SH-SY5Y (cell line): ENCODE data around the gene AKAP6.

Experiments used
- GATA2 ChIP-seq: IDR thresholded peaks from 2 replicates; pipeline ENCODE4 v1.6.1; 2011; ENCODE audit warnings: mild to moderate bottlenecking, low read depth, low read length
- GATA3 ChIP-seq: IDR thresholded peaks from 2 replicates; pipeline ENCODE4 v1.6.1; 2011; ENCODE audit warnings: low read depth, mild to moderate bottlenecking, low read length, moderate library complexity

Gene AKAP6

GRCh38 chr14:32576977-32577376, 247.9 kb downstream of the AKAP6 start:
- TF ChIP-seq GATA3: no peak

DNA sequence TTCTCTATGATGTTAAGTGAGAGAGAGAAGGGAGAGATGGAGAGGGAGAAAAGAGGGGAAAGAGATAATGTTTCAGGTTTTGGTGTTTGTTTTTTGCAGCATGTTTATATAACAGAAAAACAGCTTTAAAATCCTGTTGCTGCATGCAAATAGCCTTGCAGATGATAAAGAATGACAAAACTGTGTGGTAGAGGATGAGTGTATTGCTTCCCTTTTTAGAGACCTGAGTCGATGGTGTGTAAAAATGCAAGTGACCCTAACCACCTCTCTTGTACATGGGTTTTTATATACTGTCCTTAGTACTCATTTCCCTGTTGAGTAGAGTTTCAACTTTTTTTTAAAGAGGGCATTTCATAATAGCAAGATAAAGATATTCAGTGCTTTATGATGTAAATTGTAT, 249.1 kb downstream of the AKAP6 start:
- TF ChIP-seq GATA3 (no peak), GATA2 (no peak)

DNA sequence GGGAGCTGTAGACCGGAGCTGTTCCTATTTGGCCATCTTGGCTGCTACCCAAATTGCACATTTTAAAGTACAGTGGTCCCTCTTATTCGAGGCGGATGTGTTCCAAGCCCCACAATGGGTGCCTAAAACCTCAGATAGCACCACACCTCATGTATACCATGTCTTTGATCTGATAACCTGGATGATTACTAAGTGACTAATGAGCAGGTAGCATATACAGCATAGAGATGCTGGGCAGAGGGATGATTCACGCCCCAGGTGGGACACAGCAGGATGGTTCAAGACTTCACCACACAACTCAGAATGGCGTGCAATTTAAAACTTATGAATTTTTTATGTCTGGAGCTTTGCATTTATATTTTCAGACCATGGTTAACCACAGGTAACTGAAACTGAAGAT, 255.0 kb downstream of the AKAP6 start:
- no peak for TF ChIP-seq GATA3

DNA sequence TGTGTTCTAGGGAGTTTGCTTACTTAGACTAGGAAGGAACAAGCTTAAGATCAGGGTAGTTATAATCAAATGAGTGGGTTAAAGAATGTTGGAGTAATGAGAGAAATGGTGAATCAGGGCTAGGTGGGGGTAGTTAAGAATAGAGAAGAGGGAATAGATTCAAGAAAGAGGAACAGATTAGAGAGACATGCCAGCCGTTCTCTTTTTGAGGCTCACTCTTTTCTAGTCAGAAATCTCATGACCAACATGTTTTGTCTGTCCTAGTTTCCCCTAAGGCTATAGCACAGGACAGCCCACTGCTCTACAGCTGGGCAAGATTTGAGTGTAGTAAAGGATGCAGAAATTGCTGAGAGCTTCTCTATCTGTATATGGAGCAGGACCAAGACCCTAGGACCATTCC, 258.4 kb downstream of the AKAP6 start:
- TF ChIP-seq GATA3 (no peak), GATA2 (no peak)

DNA sequence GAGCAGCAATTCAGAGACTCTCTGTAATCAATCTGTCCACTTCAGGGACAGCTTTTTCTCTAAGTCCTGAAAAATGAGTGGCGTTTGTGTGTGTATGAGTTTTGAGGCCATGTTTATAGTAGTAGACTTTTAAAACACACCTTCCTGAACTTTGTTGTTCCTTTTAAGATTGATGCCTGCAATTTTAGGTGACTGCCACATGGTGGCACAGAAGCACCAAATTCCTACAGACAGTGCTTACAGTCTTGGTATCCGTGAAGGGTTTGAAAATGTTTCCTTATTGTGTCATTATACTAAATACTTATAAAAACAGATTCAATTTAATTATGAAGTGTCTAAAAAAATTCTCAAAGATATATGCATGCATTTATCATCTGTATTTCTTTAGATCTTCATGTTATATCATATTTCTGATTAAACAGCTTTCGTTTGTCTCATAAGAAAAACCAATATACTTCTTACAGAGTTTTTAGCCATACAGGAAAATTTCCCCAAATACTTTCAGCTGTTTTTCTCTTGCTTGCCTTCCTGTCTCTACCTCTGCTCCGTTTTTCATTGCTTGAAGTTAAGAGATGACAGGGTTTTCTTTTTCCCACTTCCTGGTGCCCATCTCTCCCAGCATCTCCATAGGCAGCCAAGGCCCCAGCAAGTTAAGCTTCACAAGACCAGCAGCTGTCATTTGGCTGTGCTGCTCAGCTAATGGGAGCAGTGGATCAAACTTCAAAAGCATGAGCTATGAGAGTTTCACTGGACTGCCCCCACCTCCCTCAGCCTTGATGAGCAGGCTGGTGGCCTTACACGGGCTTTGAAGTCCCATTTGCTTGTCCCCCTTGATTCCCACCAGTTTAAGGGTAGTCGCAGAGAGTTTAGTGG, 259.6 kb downstream of the AKAP6 start:
- no peak for TF ChIP-seq GATA3
- TF ChIP-seq GATA2: no peak

DNA sequence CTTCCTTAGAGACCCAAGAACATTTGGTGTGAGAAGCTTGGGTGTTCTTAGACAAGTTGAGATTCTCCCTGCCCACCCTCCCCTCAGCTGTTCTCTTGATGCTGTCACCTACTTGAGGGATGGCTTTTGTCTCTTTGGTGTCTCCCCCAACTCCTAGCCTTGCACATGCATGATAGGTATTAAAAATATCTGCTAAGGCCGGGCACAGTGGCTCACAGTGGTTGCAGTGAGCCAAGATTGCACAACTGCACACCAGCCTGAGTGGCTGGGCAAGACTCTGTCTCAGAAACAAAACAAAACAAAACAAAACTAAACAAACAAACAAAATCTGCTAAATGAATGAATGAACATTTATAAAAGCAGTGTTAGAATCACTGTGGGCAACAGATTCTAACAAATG, 261.1 kb downstream of the AKAP6 start:
- TF ChIP-seq GATA2: no peak
- no peak for TF ChIP-seq GATA3

DNA sequence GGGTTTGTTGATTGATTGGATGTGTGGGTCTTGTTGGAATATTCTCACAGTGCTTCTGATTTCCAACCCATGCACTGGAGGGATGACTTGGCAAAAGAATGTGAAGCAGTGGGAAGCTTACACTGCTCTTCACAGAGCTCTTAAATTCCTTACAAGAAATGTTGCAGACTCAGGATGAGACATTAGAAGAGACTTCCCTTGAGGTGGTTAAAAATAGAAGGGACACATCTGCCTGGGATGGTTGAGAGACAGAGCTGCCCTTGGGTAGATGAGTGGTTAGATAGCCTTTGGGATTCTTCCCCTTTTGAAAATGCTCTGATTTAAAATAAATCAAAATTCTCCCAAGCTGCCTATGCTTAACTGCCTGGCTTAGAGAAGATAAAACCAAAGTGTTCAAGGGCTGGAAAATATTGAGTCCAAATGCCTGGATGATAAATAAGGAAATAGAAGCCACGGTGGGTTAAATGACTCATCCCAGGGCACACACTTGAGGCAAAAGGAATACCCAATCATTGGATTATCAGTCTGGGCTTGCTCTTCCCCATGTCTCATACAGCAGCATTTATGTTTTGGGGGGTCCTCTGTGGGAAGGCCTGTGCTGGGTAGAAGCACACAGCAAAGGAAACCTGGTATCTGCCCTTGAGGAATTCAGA, 264.3 kb downstream of the AKAP6 start:
- TF ChIP-seq GATA3: no peak

DNA sequence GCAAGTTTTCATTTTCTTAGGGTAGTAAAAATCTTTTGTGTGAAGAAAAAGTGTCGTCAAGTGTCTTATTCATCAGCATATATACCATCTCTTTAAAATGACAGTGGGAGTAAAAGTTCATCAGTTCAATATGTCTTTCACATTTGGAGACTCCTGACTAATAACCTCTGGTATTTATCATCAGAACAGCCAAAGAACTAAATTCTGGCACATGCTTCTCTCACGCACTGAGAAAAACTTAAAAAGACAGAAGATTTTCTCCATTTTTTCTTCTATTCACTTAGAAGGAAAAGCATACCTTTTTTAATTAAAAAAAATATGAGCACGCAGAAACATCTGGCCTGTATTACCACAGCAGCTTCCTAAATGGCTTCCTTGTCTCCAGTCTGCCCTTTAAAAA, 265.7 kb downstream of the AKAP6 start:
- TF ChIP-seq GATA3 (no peak), GATA2 (no peak)

- TF ChIP-seq GATA2 (no peak), GATA3 (no peak)
Observed at GRCh38 chr14:32595497-32595896, 266.4 kb downstream of the AKAP6 start.

GRCh38 chr14:32596390-32596789, 267.3 kb downstream of the AKAP6 start:
- TF ChIP-seq GATA2 (no peak), GATA3 (no peak)

GRCh38 chr14:32597771-32598170, 268.7 kb downstream of the AKAP6 start:
- TF ChIP-seq GATA3: no peak

DNA sequence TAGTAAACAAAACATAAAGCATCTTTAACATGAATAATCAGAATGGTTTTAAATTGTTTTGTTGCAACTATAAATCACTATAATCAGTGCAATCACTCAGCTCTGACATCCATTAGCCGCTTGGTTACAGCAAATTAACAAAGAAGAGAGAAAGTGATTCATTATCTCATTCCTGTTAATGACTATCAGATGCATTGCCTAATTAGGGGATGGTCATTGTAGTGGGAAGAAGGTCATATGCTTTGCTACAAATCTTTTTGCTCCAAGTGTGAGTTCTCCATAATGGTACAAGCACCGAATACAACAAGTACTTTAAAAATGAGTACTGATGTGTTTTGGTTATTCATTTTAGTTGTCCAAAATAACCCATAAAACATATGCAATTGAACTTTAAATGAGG, 272.0 kb downstream of the AKAP6 start:
- no peak for TF ChIP-seq GATA2

DNA sequence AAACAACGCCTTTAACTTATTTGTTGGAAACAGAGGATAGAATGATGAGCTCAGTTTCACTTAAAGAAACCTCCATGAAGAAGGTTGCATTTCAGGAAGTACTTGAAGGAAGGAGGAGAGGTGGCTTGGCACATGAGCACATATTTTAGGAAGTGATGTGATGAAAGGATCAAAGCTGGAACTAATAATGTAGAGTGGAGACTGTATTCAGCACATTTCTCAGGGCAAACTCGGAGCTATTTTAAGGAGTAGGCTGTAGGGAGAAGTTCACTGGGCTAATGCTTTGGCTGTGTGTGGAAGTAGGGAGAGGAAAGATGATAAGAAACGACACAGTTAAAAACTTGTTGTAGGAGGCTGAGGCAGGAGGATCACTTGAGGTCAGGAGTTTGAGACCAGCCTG, 272.8 kb downstream of the AKAP6 start:
- TF ChIP-seq GATA2: no peak
- no peak for TF ChIP-seq GATA3

GRCh38 chr14:32602699-32603098, 273.6 kb downstream of the AKAP6 start:
- TF ChIP-seq GATA2 (no peak), GATA3 (no peak)

DNA sequence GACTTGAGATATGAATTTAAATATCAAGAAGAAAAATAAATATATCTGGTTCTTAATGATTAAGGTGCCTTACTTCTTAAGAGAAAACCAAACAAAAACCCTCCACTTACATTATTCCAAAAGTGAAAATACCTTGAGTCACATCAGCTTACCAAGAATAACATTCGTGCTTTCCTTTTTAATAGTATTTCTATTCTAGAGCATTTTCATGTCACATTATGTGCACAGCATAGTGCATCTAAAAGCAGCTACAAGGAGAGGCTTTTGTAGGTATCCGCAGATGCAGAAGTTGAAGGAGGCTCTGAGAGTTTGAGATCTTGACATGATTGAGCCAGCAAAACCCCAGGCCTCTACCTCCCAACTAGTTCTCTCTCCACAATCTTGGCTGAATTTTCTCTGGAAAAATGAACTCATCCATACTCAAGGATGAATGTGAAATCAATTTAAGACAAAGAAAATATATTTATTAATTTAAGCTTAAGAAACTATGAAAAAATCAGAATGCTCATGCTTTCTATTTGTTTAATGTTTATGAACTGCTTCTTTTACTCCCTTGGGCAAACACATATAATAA, 275.0 kb downstream of the AKAP6 start:
- TF ChIP-seq GATA2: no peak
